K562 (cell line): Measurements from ENCODE around the gene IFT25. TPM values are rescaled to one million over a fixed set of nuclear protein-coding genes. Genes with fewer than 3 reads are reported as not detected.

Experiments
- ATAC-seq: fragments of 200-7000 bp; cut with Tn5 transposase; 3 replicates; pipeline ENCODE4 v1.9.1; 2020; ENCODE audit warnings: moderate library complexity
- BruUV-seq: library from RNA; stranded (reverse); fragments of 400-500 nt; replicated peaks from 2 replicates; lab custom pipeline; 2021; lab: Mats Ljungman, UMichigan
- CTCF ChIA-PET: fragments of 300-600 bp; formaldehyde crosslinking; extraction: SDS; loops from one replicate; lab custom pipeline; 2021; ENCODE audit warnings: low intra/inter-chr PET ratio; lab: Yijun Ruan, JAX
- POLR2A ChIA-PET: fragments of 300-600, 350-650 bp; sonication (Branson Sonifier 250); formaldehyde crosslinking; extraction: SDS; loops from one replicate; lab custom pipeline; 2021; ENCODE audit warnings: antibody characterized with exemption, inconsistent platforms; lab: Yijun Ruan, JAX
- DNase-seq, 4 experiments: peaks; one replicate each; pipeline versions ENCODE4 v3.0.0 to v3.0.0-alpha.2; 2011 to 2018; ENCODE audit warnings: low spot score in 3 of 4, mixed read lengths in 3 of 4; ENCODE audit errors: extremely low read depth in 1 of 4
- FAIRE-seq: peaks from 2 replicates; lab custom pipeline; 2011; peaks lifted over from hg19 to GRCh38; lab: Jason Lieb, UNC
- H2AFZ ChIP-seq: 2 replicates; pipeline ENCODE4 v1.6.0; 2011; ENCODE audit warnings: low read depth, low read length, control low read depth, inconsistent platforms
- H3K27ac ChIP-seq: fragments of 200-600 bp; 3 replicates; pipeline ENCODE4 v1.8.0; 2011; ENCODE audit warnings: low read depth, mild to moderate bottlenecking, control low read depth, inconsistent platforms, low read length, moderate library complexity, mixed read lengths; ENCODE audit errors: extremely low read depth
- H3K27me3 ChIP-seq, 2 experiments: fragments of 300-600 bp in 1 of 2; 2 replicates in 1 of 2; 3 replicates in 1 of 2; pipeline versions ENCODE4 v1.6.0 to v1.8.0; 2011; ENCODE audit warnings: inconsistent platforms in 2 of 2, low read length in 2 of 2, mild to moderate bottlenecking in 1 of 2, mixed read lengths in 1 of 2, moderate library complexity in 1 of 2; ENCODE audit not compliant: control insufficient read depth in 2 of 2, insufficient read depth in 2 of 2
- H3K36me3 ChIP-seq: fragments of 300-600 bp; 3 replicates; pipeline ENCODE4 v1.8.0; 2011; ENCODE audit warnings: mild to moderate bottlenecking, low read length, inconsistent platforms; ENCODE audit not compliant: control insufficient read depth, insufficient read depth
- H3K4me1 ChIP-seq, 2 experiments: fragments of 200-600 bp in 1 of 2; replicated peaks in 1 of 2; 2 replicates in 1 of 2; 3 replicates in 1 of 2; pipeline versions ENCODE4 v1.5.1 to v1.8.0; 2011; ENCODE audit warnings: inconsistent platforms in 2 of 2, low read length in 2 of 2, mild to moderate bottlenecking in 1 of 2, mixed read lengths in 1 of 2, moderate library complexity in 1 of 2; ENCODE audit not compliant: control insufficient read depth in 2 of 2, insufficient read depth in 2 of 2
- H3K4me2 ChIP-seq: 2 replicates; pipeline ENCODE4 v1.6.1; 2011; ENCODE audit warnings: low read length, control low read depth, inconsistent platforms, mixed read lengths; ENCODE audit not compliant: insufficient read depth
- H3K4me3 ChIP-seq: fragments of 200-600 bp; sonication (generic), shearing (Covaris generic); 2 replicates; pipeline ENCODE4 v1.5.1; 2016; ENCODE audit warnings: control low read depth, inconsistent platforms
- H3K79me2 ChIP-seq: fragments of 200-600 bp; 3 replicates; pipeline ENCODE4 v1.8.0; 2011; ENCODE audit warnings: low read length, inconsistent platforms; ENCODE audit not compliant: control insufficient read depth, insufficient read depth
- H3K9ac ChIP-seq, 2 experiments: 2 replicates each; pipeline versions ENCODE4 v1.6.0 to v1.6.1; 2011; ENCODE audit warnings: low read depth in 2 of 2, low read length in 2 of 2, control low read depth in 1 of 2, inconsistent platforms in 1 of 2, mild to moderate bottlenecking in 1 of 2, mixed read lengths in 1 of 2; ENCODE audit not compliant: insufficient read depth in 1 of 2
- H3K9me1 ChIP-seq: one replicate; pipeline ENCODE4 v1.6.0; 2011; ENCODE audit warnings: inconsistent platforms, mild to moderate bottlenecking, low read length, moderate library complexity; ENCODE audit not compliant: control insufficient read depth, insufficient read depth
- H3K9me3 ChIP-seq: replicated peaks from 2 replicates; pipeline ENCODE4 v1.5.1; 2011; ENCODE audit warnings: low read depth, low read length, inconsistent platforms; ENCODE audit not compliant: control insufficient read depth, insufficient read depth
- H4K20me1 ChIP-seq: replicated peaks from 2 replicates; pipeline ENCODE4 v1.6.1; 2011; ENCODE audit warnings: low read length, inconsistent platforms, mixed read lengths; ENCODE audit not compliant: control insufficient read depth, insufficient read depth
- ADNP ChIP-seq: fragments of 200-800 bp; sonication (Bioruptor generic); IDR thresholded peaks from 2 replicates; pipeline ENCODE4 v1.6.1; 2016; ENCODE audit warnings: missing genetic modification characterization, missing compliant biosample characterization
- FOXJ2 ChIP-seq: fragments of 200-800 bp; sonication (Bioruptor generic); IDR thresholded peaks from 2 replicates; pipeline ENCODE4 v1.6.1; 2016; ENCODE audit warnings: missing genetic modification characterization, missing compliant biosample characterization
- HDAC1 ChIP-seq, 2 experiments: fragments of 450-650 bp; IDR thresholded peaks; 2 replicates each; pipeline ENCODE4 v1.6.1; 2016 to 2017; ENCODE audit warnings: inconsistent platforms in 1 of 2, mild to moderate bottlenecking in 1 of 2, moderate library complexity in 1 of 2
- HNRNPUL1 ChIP-seq: fragments of 200-400 bp; formaldehyde crosslinking; IDR thresholded peaks from 2 replicates; pipeline ENCODE4 v1.6.1; 2017; ENCODE audit warnings: low read length
- NEUROD1 ChIP-seq: fragments of 150-350 bp; IDR thresholded peaks from 2 replicates; pipeline ENCODE4 v1.6.1; 2014; ENCODE audit warnings: borderline replicate concordance, low read length, low read depth; ENCODE audit not compliant: partially characterized antibody
- RB1 ChIP-seq: fragments of 450-650 bp; IDR thresholded peaks from 2 replicates; pipeline ENCODE4 v1.6.1; 2017; ENCODE audit warnings: low read depth, mild to moderate bottlenecking
- SIN3A ChIP-seq, 2 experiments: fragments of 150-350 bp in 1 of 2; IDR thresholded peaks; 2 replicates each; pipeline ENCODE4 v1.6.1; 2011 to 2016; ENCODE audit warnings: borderline replicate concordance in 2 of 2, low read depth in 2 of 2, low read length in 2 of 2, mild to moderate bottlenecking in 2 of 2, moderate library complexity in 2 of 2; ENCODE audit not compliant: control insufficient read depth in 1 of 2
- SLC30A9 ChIP-seq: fragments of 250-450 bp; sonication (Bioruptor Pico); IDR thresholded peaks from 2 replicates; pipeline ENCODE4 v1.8.0; 2022; ENCODE audit warnings: mild to moderate bottlenecking, moderate library complexity
- WGBS: fragments of 100-300 bp; shearing (Covaris generic); methylation state at CpG from one replicate; pipeline ENCODE4 v1.1.6; 2016; ENCODE audit warnings: low coverage, mixed read lengths; ENCODE audit not compliant: insufficient coverage; ENCODE audit errors: missing lambda C conversion rate; 5-methylcytosine and 5-hydroxymethylcytosine counted together
- in situ Hi-C: fragments of 300-500 bp; cut with MboI; formaldehyde crosslinking; loops from 4 replicates; pipeline ENCODE4 v1.15.0; 2018; ENCODE audit warnings: inconsistent platforms, mixed read lengths
- intact Hi-C: fragments of 100-400 bp; cut with micrococcal nuclease; formaldehyde crosslinking; loops from 2 replicates; pipeline ENCODE4 v1.14.2; 2022
- polyA plus RNA-seq, 8 experiments: library from polyadenylated mRNA; depleted of rRNA in 4 of 8; stranded (reverse) in 5 of 8; unstranded in 3 of 8; fragments of >200 nt; fragmentation: Nextera tagmentation in 2 of 8; fragmentation: Illumina TruSeq in 1 of 8; extraction: Ambion mirVana in 2 of 8; extraction: Trizol in 1 of 8; gene quantifications; 2 replicates each; pipeline versions ENCODE4 v1.2.1 to v1.2.3, GENCODE V29; 2011 to 2014; ENCODE audit warnings: inconsistent platforms in 1 of 8, missing spikeins in 1 of 8
- total RNA-seq, 7 experiments: library from RNA; depleted of rRNA in 6 of 7; stranded (reverse); fragments of >200 nt in 6 of 7; fragmentation: Illumina TruSeq in 2 of 7; extraction: Trizol in 2 of 7; gene quantifications; 2 replicates each; pipeline versions ENCODE4 v1.2.1 to v1.2.3, GENCODE V29; 2011 to 2021; ENCODE audit warnings: low replicate concordance in 1 of 7

Gene IFT25
- total and polyA plus RNA-seq, 9 of the 15 experiments (the other 6 are each of a cell fraction or from before 2014, with no cell fraction given) = 93.6 to 209 (median 167) TPM

- ATAC-seq = no peak; the same call in 1 of the 3 replicates
- FAIRE-seq = no peak
- H3K79me2 ChIP-seq = no peaks in the 10 kb centered on the region
- DNase-seq = no peak
- H3K4me3 ChIP-seq = no peak overlapping the region
- H4K20me1 ChIP-seq = no peaks in the 10 kb centered on the region
- no TSS peak for BruUV-seq
- H3K27me3 ChIP-seq = no peaks in the 10 kb centered on the region
- ChIA-PET CTCF (interaction anchor here (0.8 kb wide), 1 partner anchor 20 kb away, joined by 3 read pairs; no protein-coding TSS in a partner anchor), POLR2A (interaction anchor here (1.0 to 1.1 kb wide), 2 partner anchors 13 to 17 kb away, joined by 4 to 6 read pairs; no protein-coding TSS in a partner anchor)
- 85% methylated on average over 2 of the region's 2 CpGs for WGBS
- peaks cover 52% of the 10 kb centered on the region for H3K36me3 ChIP-seq
- no peak for TF ChIP-seq HDAC1 (IDR thresholded peaks at IDR 0.05)
- no peaks in the 10 kb centered on the region; a peak in 1 of 5 replicates for H3K4me1 ChIP-seq
- no peak overlapping the region for H3K4me2 ChIP-seq
- H3K9me3 ChIP-seq = peaks cover 5% of the 10 kb centered on the region; the same call in 1 of the 2 replicates
- in situ Hi-C loops = no loop called here
- no peak overlapping the region for H3K27ac ChIP-seq
- intact Hi-C loops = no loop called here
- H3K9ac ChIP-seq = no peak overlapping the region
- no peaks in the 10 kb centered on the region for H3K9me1 ChIP-seq
- H2AFZ ChIP-seq = no peak overlapping the region
These were observed 16.1 kb downstream of the IFT25 start for GRCh38 chr1:53929246-53929960.

GRCh38 chr1:53927376-53927881 lies 18.1 kb downstream of the IFT25 start:
- Histone ChIP-seq H3K4me1 (no peaks in the 10 kb centered on the region; a peak in 1 of 5 replicates), H3K79me2 (no peaks in the 10 kb centered on the region), H3K36me3 (peaks cover 64% of the 10 kb centered on the region), H2AFZ (no peak overlapping the region), H3K27ac (no peak overlapping the region), H3K9me3 (no peaks in the 10 kb centered on the region), H4K20me1 (no peaks in the 10 kb centered on the region), H3K27me3 (no peaks in the 10 kb centered on the region), H3K9me1 (no peaks in the 10 kb centered on the region), H3K4me2 (no peak overlapping the region), H3K9ac (no peak overlapping the region), H3K4me3 (no peak overlapping the region)
- in situ Hi-C loops = no loop called here
- WGBS = 94% methylated on average over 2 of the region's 2 CpGs
- DNase-seq (no peak), ATAC-seq (no peak), FAIRE-seq (no peak)
- TF ChIP-seq RB1 (no peak), SIN3A (IDR thresholded peaks at IDR 0.05; ENCODE audit: borderline replicate concordance in 2 of 2, control insufficient read depth in 1 of 2, low read depth in 2 of 2, low read length in 2 of 2) (no peak), FOXJ2 (tag) (no peak), NEUROD1 (no peak), SLC30A9 (CRISPR knock-in tag) (no peak), HNRNPUL1 (no peak), ADNP (tag) (no peak)
- CTCF ChIA-PET = interaction anchor here (0.6 kb wide), 1 partner anchor 108 kb away, joined by 4 read pairs; no protein-coding TSS in a partner anchor
- intact Hi-C loops = no loop called here
- BruUV-seq = no TSS peak
- POLR2A ChIA-PET = interaction anchor here (0.9 to 1.2 kb wide), 2 partner anchors 15 to 17 kb away, joined by 4 read pairs; no protein-coding TSS in a partner anchor
